Measurements from ENCODE around the gene FLACC1. TPM values are rescaled to one million over a fixed set of nuclear protein-coding genes. Genes with fewer than 3 reads are reported as not detected.

The FLACC1 gene
- total RNA-seq, 1 experiment from 2014 or later: 0.26 TPM

DNA sequence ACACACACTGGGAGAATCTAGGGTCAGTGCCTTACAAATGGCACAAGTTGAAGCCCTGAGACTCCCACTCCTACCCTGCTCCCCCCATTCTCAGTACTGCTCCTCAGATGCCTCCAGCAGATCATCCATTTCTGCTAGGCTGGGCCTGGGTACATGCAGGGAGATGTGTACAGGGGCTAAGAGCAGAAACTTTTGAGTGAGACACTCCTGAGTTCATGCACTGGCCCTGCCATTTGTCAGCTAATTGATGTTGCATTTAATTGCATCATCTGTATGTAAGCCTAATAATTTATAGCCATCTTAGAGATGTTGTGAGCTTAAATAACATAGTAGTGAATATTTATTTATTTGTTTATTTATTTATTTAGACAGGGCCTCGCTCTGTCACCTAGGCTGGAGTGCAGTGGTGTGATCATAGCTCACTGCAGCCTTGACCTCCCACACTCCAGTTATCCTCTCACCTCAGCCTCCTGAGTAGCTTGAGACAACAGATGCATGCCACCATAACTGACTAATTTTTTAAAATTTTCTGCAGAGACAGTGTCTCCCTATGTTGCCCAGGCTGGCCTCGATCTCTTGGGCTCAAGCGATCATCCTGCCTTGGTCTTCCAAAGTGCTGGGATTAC, 101.6 kb downstream of the FLACC1 start:
- Histone ChIP-seq H4K20me1 (ENCODE audit: low read length) (no peaks in the 10 kb centered on the region), H3K79me2 (ENCODE audit: low read length) (peaks cover 22% of the 10 kb centered on the region), H3F3A (ENCODE audit: low read length, unreplicated experiment) (no peaks in the 10 kb centered on the region), H3K36me3 (ENCODE audit: low read depth, low read length) (no peaks in the 10 kb centered on the region), H2AFZ (ENCODE audit: low read length) (no peak overlapping the region), H3K4me2 (ENCODE audit: low read length) (no peak overlapping the region), H3K4me1 (ENCODE audit: insufficient read depth, low read length) (peaks cover 27% of the 10 kb centered on the region), H3K9ac (ENCODE audit: low read length) (no peak overlapping the region), H3K4me3 (ENCODE audit: low read length) (no peak overlapping the region), H3K9me3 (ENCODE audit: low read length) (no peaks in the 10 kb centered on the region), H3K27ac (ENCODE audit: low read length) (no peak overlapping the region), H3K27me3 (ENCODE audit: low read length) (no peaks in the 10 kb centered on the region), H3K9me2 (replicated peaks; ENCODE audit: low read length) (no peaks in the 10 kb centered on the region)
- TF ChIP-seq EZH2phosphoT487 (IDR thresholded peaks at IDR 0.05; ENCODE audit: borderline replicate concordance, low read length): no peak
- TF ChIP-seq, protein P1, sequence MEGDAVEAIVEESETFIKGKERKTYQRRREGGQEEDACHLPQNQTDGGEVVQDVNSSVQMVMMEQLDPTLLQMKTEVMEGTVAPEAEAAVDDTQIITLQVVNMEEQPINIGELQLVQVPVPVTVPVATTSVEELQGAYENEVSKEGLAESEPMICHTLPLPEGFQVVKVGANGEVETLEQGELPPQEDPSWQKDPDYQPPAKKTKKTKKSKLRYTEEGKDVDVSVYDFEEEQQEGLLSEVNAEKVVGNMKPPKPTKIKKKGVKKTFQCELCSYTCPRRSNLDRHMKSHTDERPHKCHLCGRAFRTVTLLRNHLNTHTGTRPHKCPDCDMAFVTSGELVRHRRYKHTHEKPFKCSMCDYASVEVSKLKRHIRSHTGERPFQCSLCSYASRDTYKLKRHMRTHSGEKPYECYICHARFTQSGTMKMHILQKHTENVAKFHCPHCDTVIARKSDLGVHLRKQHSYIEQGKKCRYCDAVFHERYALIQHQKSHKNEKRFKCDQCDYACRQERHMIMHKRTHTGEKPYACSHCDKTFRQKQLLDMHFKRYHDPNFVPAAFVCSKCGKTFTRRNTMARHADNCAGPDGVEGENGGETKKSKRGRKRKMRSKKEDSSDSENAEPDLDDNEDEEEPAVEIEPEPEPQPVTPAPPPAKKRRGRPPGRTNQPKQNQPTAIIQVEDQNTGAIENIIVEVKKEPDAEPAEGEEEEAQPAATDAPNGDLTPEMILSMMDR (conservative IDR thresholded peaks at IDR 0.05; ENCODE audit: low read depth, low read length): no peak
- DNase-seq (no peak), ATAC-seq (no peak)
- CTCF ChIA-PET: interaction anchor here (0.7 kb wide), 1 partner anchor 43 kb away, joined by 4 read pairs; no protein-coding TSS in a partner anchor
- BruUV-seq (replicated peaks): no TSS peak
- POLR2A ChIA-PET (ENCODE audit: unreplicated experiment): interaction anchor here (0.5 kb wide), 1 partner anchor 21 kb away, joined by 4 read pairs; no protein-coding TSS in a partner anchor
- intact Hi-C loops (cut with micrococcal nuclease): no loop called here

DNA sequence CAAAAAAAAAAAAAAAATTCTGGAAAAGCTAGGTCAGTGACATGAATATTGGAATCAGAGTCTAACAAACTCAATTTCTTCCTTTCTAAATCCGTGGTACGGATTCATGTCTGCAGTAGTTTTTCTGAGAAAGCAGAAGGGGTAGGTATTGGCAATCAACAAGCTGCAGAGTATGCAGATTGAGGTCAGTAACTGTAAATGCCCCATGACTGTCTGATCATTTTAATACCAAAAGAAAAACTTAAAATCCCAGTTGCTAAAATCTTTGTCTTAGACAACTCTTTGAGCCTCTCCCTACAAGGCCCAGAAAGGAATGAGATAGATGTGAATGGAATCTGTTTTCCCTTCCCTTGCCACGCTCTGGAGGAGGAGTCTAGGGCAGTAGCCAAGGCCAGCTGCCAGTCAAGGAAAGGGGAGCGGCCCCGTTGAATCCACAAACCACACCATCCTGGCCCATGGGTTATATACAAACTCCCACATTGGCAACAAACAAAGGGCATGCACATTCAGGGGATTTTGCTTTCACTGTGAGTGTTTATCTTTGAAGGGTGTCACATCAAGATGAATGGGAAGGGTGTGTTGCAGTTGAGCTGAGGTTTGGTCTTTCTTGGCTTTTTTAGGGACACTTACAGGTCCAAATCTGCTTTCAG, 102.9 kb downstream of the FLACC1 start:
- H3K9me2 ChIP-seq (replicated peaks; ENCODE audit: low read length): no peaks in the 10 kb centered on the region
- no peak overlapping the region for H3K4me2 ChIP-seq (ENCODE audit: low read length)
- peaks cover 9% of the 10 kb centered on the region for H3K79me2 ChIP-seq (ENCODE audit: low read length)
- no peak overlapping the region for H3K4me3 ChIP-seq (ENCODE audit: low read length)
- TF ChIP-seq EZH2 (IDR thresholded peaks at IDR 0.05; ENCODE audit: low read length, unreplicated experiment) (no peak), EZH2phosphoT487 (IDR thresholded peaks at IDR 0.05; ENCODE audit: borderline replicate concordance, low read length) (no peak)
- TF ChIP-seq, protein P1 (conservative IDR thresholded peaks at IDR 0.05; ENCODE audit: low read depth, low read length): no peak
- peaks cover 16% of the 10 kb centered on the region for H3K4me1 ChIP-seq (ENCODE audit: insufficient read depth, low read length)
- H3K27me3 ChIP-seq (ENCODE audit: low read length): no peaks in the 10 kb centered on the region
- H3F3A ChIP-seq (ENCODE audit: low read length, unreplicated experiment): no peaks in the 10 kb centered on the region
- no peak overlapping the region for H3K27ac ChIP-seq (ENCODE audit: low read length)
- H3K36me3 ChIP-seq (ENCODE audit: low read depth, low read length): no peaks in the 10 kb centered on the region
- peak; percentile 32 for DNase-seq
- H3K9ac ChIP-seq (ENCODE audit: low read length): no peak overlapping the region
- CTCF ChIA-PET: no interaction called here
- no peaks in the 10 kb centered on the region for H3K9me3 ChIP-seq (ENCODE audit: low read length)
- POLR2A ChIA-PET (ENCODE audit: unreplicated experiment): no interaction called here
- no TSS peak for BruUV-seq (replicated peaks)
- no peak overlapping the region for H2AFZ ChIP-seq (ENCODE audit: low read length)
- intact Hi-C loops (cut with micrococcal nuclease): no loop called here
- H4K20me1 ChIP-seq (ENCODE audit: low read length): no peaks in the 10 kb centered on the region
- ATAC-seq: no peak

DNA sequence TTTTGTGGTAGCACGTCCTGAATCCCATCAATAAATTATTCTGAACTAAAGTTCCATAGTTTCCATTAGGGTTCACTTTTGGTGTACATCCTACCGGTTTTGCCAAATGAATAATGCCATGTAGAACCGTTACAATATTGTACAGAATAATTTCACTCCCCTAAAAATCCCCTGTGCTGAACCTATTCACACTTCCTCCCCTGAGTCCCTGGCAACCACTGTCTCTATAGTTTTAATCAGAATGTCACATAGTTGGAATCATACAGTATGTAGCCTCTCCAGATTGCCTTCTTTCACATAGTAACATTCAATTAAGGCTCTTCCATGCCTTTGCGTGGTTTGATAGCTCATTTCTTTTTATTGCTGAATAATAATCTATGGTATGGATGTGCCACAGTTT, 106.4 kb downstream of the FLACC1 start:
- H3F3A ChIP-seq (ENCODE audit: low read length, unreplicated experiment): no peaks in the 10 kb centered on the region
- H3K4me2 ChIP-seq (ENCODE audit: low read length): no peak overlapping the region
- no TSS peak for BruUV-seq (replicated peaks)
- DNase-seq (no peak), ATAC-seq (no peak)
- no peaks in the 10 kb centered on the region for H3K9me3 ChIP-seq (ENCODE audit: low read length)
- no peaks in the 10 kb centered on the region for H3K79me2 ChIP-seq (ENCODE audit: low read length)
- ChIA-PET CTCF (no interaction called here), POLR2A (ENCODE audit: unreplicated experiment) (no interaction called here)
- H3K4me3 ChIP-seq (ENCODE audit: low read length): no peak overlapping the region
- no peaks in the 10 kb centered on the region for H3K36me3 ChIP-seq (ENCODE audit: low read depth, low read length)
- no peaks in the 10 kb centered on the region for H3K4me1 ChIP-seq (ENCODE audit: insufficient read depth, low read length)
- H4K20me1 ChIP-seq (ENCODE audit: low read length): no peaks in the 10 kb centered on the region
- H3K27me3 ChIP-seq (ENCODE audit: low read length): no peaks in the 10 kb centered on the region
- no peak overlapping the region for H3K27ac ChIP-seq (ENCODE audit: low read length)
- no peak overlapping the region for H2AFZ ChIP-seq (ENCODE audit: low read length)
- TF ChIP-seq EZH2 (IDR thresholded peaks at IDR 0.05; ENCODE audit: low read length, unreplicated experiment): no peak
- TF ChIP-seq, protein P1 (conservative IDR thresholded peaks at IDR 0.05; ENCODE audit: low read depth, low read length): no peak
- TF ChIP-seq EZH2phosphoT487 (IDR thresholded peaks at IDR 0.05; ENCODE audit: borderline replicate concordance, low read length): no peak
- H3K9me2 ChIP-seq (replicated peaks; ENCODE audit: low read length): no peaks in the 10 kb centered on the region
- H3K9ac ChIP-seq (ENCODE audit: low read length): no peak overlapping the region
- intact Hi-C loops (cut with micrococcal nuclease): no loop called here
